ENCODE measurements around the gene PEX10.
"Not testable (repeated sequence)": the region's sequence is repeated elsewhere in the genome, so short reads cannot be mapped to it uniquely, and the experiment has no call there.

Gene PEX10

GRCh38 chr1:2442661-2443060 lies 30.3 kb upstream of the PEX10 start:
- DNase-seq: no peak

GRCh38 chr1:2441746-2442145 lies 29.4 kb upstream of the PEX10 start:
- DNase-seq: no peak

GRCh38 chr1:2440346-2440745 lies 28.0 kb upstream of the PEX10 start:
- not testable (repeated sequence) for DNase-seq

GRCh38 chr1:2439369-2439768 lies 27.0 kb upstream of the PEX10 start:
- no peak for DNase-seq

- DNase-seq: no peak
Measured at GRCh38 chr1:2438641-2439040, 26.3 kb upstream of the PEX10 start.

GRCh38 chr1:2438038-2438437 lies 25.7 kb upstream of the PEX10 start:
- no peak for DNase-seq

- no peak for DNase-seq
Measured at GRCh38 chr1:2437617-2438016, 25.3 kb upstream of the PEX10 start.

GRCh38 chr1:2436876-2437275 lies 24.5 kb upstream of the PEX10 start:
- no peak for DNase-seq

GRCh38 chr1:2435746-2436355 lies 23.5 kb upstream of the PEX10 start:
- no peak for DNase-seq

- no peak for DNase-seq
Measured at GRCh38 chr1:2435091-2435490, 22.7 kb upstream of the PEX10 start.

- DNase-seq: no peak
Measured at GRCh38 chr1:2433936-2434655, 21.7 kb upstream of the PEX10 start.

GRCh38 chr1:2433196-2433595 lies 20.8 kb upstream of the PEX10 start:
- no peak for DNase-seq

- no peak for DNase-seq
Measured at GRCh38 chr1:2432441-2432844, 20.1 kb upstream of the PEX10 start.

GRCh38 chr1:2431518-2431917 lies 19.2 kb upstream of the PEX10 start:
- no peak for DNase-seq

GRCh38 chr1:2431103-2431502 lies 18.7 kb upstream of the PEX10 start:
- no peak for DNase-seq

GRCh38 chr1:2430592-2430973 lies 18.2 kb upstream of the PEX10 start:
- no peak for DNase-seq

GRCh38 chr1:2429780-2430591 lies 17.6 kb upstream of the PEX10 start:
- DNase-seq: no peak

GRCh38 chr1:2428490-2428889 lies 16.1 kb upstream of the PEX10 start:
- DNase-seq: no peak

- DNase-seq: no peak
Measured at GRCh38 chr1:2427976-2428375, 15.6 kb upstream of the PEX10 start.

GRCh38 chr1:2427051-2427450 lies 14.7 kb upstream of the PEX10 start:
- DNase-seq: no peak

GRCh38 chr1:2426540-2426939 lies 14.2 kb upstream of the PEX10 start:
- no peak for DNase-seq

- DNase-seq: no peak
Measured at GRCh38 chr1:2425892-2426291, 13.5 kb upstream of the PEX10 start.

GRCh38 chr1:2422523-2422922 lies 10.2 kb upstream of the PEX10 start:
- no peak for DNase-seq

GRCh38 chr1:2419416-2419815 lies 7.1 kb upstream of the PEX10 start:
- no peak for DNase-seq

Measured in NK-92 treated with Interleukin-12 subunit alpha and Interleukin-12 subunit beta, amount 100 ng/mL, for 24 hours (cell line).